HS-5 (cell line): ENCODE results near the gene IPCEF1.
"Not testable (repeated sequence)": the region's sequence is repeated elsewhere in the genome, so short reads cannot be mapped to it uniquely, and the experiment has no call there.

Source experiments
- DNase-seq: peaks from one replicate; pipeline ENCODE4 v3.0.0-alpha.2; 2012; ENCODE audit warnings: low read depth

IPCEF1 gene

GRCh38 chr6:154219250-154219649 lies 137.4 kb downstream of the IPCEF1 start:
- no peak for DNase-seq

DNA sequence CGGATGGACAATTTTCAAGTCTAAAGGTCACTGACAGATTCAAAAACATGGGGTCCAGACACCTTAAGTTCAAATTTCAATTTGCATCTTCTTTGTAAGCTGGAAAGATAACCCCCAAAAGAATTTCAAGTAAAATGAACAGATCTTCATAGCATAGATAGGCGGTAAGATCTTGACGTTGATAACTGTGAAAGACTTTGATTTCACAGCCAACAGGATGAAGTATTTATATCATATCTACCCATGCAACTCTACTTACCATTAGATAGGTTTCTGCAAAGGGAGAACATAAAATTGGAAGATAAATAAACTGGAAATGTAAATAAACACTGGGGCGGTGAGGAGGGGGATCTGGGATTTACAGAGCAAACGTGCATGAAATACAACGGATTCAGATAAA lies 137.8 kb downstream of the IPCEF1 start:
- DNase-seq: no peak

- DNase-seq: no peak
Observed at GRCh38 chr6:154218301-154218700, 138.3 kb downstream of the IPCEF1 start.

GRCh38 chr6:154213782-154214181 lies 142.8 kb downstream of the IPCEF1 start:
- DNase-seq: no peak

DNA sequence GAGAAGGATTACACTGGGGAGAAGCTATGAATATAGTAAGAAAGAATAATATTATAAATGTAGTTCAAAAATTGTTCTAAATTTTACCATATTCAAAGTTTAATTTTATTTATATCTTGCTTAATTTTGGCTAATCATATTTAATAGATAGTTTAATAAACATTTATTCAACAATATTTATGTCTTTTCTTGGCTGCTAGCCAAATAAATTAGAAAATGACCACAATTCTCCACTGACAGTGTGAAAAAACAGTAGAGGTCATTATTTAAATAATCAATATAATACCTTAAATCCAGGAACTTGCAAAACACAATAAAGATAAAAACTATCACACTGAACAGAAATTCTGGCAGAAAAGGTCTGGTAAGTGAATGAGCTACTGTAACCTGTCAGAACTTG lies 145.9 kb downstream of the IPCEF1 start:
- no peak for DNase-seq

GRCh38 chr6:154209555-154209954 lies 147.0 kb downstream of the IPCEF1 start:
- no peak for DNase-seq

GRCh38 chr6:154206996-154207395 lies 149.6 kb downstream of the IPCEF1 start:
- DNase-seq: no peak

DNA sequence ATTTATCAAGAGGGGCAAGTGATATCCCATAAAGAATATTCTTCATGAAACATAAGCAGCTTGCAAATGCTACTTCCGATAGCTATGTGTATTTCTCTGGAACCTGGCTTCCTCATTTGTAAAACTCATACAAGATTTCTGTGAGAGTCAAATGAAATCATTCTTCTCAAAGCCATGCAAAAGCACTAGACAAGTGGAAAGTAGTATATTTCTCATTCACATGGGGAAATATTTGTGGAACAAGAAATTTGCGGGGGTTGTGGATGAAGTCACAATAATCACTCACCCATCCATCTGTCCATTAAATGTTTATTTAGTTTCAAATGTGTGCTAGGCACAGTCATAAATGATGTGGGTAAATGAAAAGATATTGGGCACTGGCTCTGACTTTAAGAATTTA lies 150.5 kb downstream of the IPCEF1 start:
- no peak for DNase-seq

GRCh38 chr6:154202958-154203357 lies 153.6 kb downstream of the IPCEF1 start:
- DNase-seq: no peak

GRCh38 chr6:154202339-154202738 lies 154.3 kb downstream of the IPCEF1 start:
- DNase-seq: no peak

- DNase-seq: not testable (repeated sequence)
Observed at GRCh38 chr6:154201688-154202087, 154.9 kb downstream of the IPCEF1 start.

DNA sequence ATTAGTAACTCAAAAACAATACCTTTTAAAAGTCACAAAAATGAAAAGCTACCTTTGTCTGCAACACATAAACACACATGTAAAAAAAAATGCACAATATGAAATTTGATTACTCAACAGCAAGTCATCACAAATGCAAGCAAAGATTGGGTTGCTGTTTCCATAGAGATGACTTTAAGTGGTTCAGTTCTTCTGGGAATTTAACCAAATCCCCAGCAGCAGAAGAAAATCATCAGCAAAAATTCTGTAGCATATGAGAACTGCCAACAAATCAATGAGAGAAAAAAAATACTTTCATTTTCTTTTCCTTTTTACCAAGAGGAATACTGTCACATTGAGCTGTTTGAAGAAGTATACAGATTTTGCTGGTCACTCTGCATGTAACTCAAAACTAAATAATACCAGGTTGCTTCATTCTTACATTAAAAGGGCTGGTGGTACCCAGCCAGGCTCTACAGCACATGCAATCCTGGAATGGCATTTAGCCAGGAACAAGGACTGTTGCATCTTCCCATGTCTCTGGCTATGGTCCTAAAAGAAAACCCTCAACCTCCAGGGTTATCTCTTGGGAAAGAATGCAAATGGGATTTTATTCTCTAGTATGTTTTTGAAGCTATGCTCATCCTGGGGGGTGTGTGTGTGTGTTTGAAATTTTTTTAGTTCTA lies 159.3 kb downstream of the IPCEF1 start:
- peak; percentile 43 for DNase-seq

DNA sequence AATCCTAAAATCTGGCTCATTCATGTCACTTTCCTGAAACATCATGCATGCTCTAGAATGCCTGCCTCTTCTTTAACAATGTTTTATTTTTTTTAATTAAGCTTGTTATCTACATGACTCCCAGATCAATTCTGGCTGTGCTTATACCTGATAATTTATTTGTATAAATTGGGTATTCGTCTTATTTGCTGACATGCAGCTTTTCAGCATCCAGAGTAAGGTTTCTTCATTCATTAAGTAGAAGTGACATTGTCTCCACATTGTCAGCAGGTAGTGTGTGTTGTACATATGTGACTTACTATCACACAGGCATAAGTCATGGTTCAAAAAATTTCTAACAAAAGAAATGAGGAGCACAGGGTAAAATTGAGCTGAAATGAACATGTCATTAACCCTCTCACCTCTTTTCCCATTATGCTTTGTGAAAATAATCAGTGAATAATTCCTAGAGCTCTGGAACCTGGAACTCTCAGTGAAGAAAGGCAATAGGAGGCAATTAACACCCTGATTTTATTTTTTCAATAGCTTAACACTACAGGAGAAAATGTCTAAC lies 160.2 kb downstream of the IPCEF1 start:
- no peak for DNase-seq

GRCh38 chr6:154187714-154188113 lies 168.9 kb downstream of the IPCEF1 start:
- no peak for DNase-seq

GRCh38 chr6:154187203-154187602 lies 169.4 kb downstream of the IPCEF1 start:
- DNase-seq: no peak

DNA sequence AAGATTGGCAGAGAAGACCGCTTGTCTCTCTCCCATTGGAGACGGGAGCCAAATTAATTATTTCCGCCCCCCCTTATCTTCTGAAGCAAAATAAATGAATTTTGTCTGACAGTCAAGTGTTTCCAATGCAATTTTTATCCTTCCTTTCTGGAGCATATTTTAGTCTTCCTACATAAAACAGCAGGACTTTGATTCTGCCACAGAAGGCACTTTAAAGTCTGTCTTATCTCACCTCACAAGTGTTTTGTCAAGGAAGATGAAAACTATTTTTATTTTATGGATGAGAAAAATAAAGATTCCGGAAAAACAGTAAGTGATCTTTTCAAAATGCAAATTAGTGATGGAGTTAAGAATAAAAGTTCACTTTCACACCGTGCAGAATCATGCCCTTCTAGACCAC lies 177.2 kb downstream of the IPCEF1 start:
- DNase-seq: no peak

DNA sequence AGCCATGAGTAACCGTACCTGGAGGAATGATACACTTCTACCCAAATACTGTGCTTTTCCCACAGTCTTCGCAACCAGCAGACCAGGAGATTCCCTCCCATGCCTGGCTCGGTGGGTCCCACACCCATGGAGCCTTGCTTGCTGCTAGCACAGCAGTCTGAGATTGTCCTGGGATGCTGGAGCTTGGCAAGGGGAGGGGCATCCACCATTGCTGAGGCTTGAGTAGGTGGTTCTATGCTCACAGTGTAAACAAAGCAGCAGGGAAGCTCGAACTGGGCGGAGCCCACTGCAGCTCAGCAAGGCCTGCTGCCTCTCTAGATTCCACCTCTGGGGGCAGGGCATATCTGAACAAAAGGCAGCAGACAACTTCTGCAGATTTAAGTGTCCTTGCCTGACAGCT lies 184.2 kb downstream of the IPCEF1 start:
- DNase-seq: not testable (repeated sequence)

- DNase-seq: no peak
Observed at GRCh38 chr6:154170106-154170505, 186.5 kb downstream of the IPCEF1 start.

GRCh38 chr6:154169193-154169847 lies 187.3 kb downstream of the IPCEF1 start:
- no peak for DNase-seq

- DNase-seq: no peak
Observed at GRCh38 chr6:154167126-154167525, 189.5 kb downstream of the IPCEF1 start.

GRCh38 chr6:154166140-154166539 lies 190.5 kb downstream of the IPCEF1 start:
- DNase-seq: no peak

DNA sequence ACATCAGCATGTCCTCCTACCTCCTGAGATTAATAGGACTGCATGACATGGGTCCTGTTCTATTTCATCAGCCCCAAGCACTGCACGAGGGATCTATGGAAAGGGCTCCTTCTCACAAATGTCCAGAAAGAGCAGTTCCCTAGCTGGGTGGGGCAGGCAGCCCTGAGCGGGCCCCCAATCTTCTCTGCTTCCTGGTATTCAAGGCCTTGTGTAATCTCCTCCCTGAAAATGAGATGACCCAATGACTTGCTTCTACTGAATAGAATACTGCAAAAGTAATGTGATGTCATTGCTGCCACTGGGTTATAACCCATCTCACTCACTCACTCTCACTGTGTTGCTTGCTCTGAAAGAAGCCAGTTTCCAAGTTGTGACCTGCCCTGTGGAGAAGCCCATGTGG lies 191.1 kb downstream of the IPCEF1 start:
- no peak for DNase-seq

- no peak for DNase-seq
Observed at GRCh38 chr6:154164397-154164796, 192.2 kb downstream of the IPCEF1 start.

- DNase-seq: no peak
Observed at GRCh38 chr6:154161689-154162088, 194.9 kb downstream of the IPCEF1 start.
